Stimulated activated naive CD8-positive, alpha-beta T cell treated with anti-CD3 and anti-CD28 coated beads, Interleukin-15, amount 100 ng/mL, for 72 hours (primary cell): Measurements from ENCODE around the gene CARMIL1.
A peak's percentile ranks its signal among the peaks of the same experiment; 100 is the strongest.

Experiments
- ATAC-seq: fragments of 150-1000 bp; cut with Tn5 transposase; 2 replicates; pipeline ENCODE4 v1.10.0; 2021; ENCODE audit warnings: mild to moderate bottlenecking, moderate library complexity
- DNase-seq, 2 donors: peaks; one replicate each; pipeline ENCODE4 v3.0.0; 2021 to 2022
- H3K27ac Mint-ChIP-seq, 2 donors: one replicate each; pipeline ENCODE4 v1.8.0; 2022; ENCODE audit warnings: mild to moderate bottlenecking in 2 of 2, mixed read lengths in 2 of 2, moderate library complexity in 2 of 2
- H3K27me3 Mint-ChIP-seq: one replicate; pipeline ENCODE4 v1.8.0; 2022; ENCODE audit warnings: mixed read lengths
- H3K4me1 Mint-ChIP-seq: one replicate; pipeline ENCODE4 v1.8.0; 2022; ENCODE audit warnings: mild to moderate bottlenecking, mixed read lengths
- H3K4me3 Mint-ChIP-seq, 2 donors: one replicate each; pipeline ENCODE4 v1.8.0; 2022; ENCODE audit warnings: mild to moderate bottlenecking in 2 of 2, mixed read lengths in 2 of 2, moderate library complexity in 1 of 2
- H3K9me3 Mint-ChIP-seq, 2 donors: one replicate each; pipeline ENCODE4 v1.8.0; 2022; ENCODE audit warnings: mixed read lengths in 2 of 2

The CARMIL1 gene

DNA sequence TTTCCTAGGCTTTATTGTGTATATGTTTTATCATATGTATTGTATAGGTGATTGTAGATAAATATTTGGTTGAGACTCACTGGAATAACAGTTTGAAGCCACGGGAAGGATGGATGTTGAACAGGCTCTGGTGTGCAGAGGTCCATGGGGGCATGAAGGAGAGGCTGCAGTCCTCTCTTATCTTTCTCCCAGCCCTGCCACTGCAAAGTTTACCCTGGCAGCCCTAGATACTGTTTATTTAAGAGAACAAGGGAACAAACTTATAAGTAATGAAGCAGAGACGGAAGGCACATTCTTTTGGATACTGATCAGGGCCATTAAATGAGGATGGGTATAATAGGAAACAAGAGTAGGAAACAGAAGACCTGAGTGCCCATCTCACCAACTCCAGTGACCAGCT is 269.3 kb downstream of the CARMIL1 start:
- H3K27ac Mint-ChIP-seq = no peak overlapping the region
- no peaks in the 10 kb centered on the region for H3K27me3 Mint-ChIP-seq
- no peak for DNase-seq
- no peak overlapping the region for H3K4me3 Mint-ChIP-seq
- no peaks in the 10 kb centered on the region for H3K9me3 Mint-ChIP-seq
- no peak for ATAC-seq
- H3K4me1 Mint-ChIP-seq = no peaks in the 10 kb centered on the region

DNA sequence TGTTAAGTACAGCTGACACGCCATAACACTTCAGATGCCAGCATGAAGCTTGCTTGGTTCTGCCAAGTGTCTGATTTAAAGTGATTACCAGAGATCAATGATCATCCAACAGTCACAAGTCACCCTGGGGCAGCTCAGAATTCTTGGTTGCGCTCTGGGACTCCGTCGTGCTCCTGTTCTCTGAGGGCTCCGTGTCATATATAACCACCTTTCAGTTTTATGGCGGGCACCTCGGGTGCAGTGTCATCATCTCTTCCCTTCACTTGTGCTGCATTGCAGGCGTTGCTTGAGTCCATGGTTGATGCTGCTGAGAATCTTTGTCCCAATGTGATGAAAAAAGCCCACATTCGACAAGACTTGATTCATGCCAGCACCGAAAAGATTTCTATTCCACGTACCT is 271.5 kb downstream of the CARMIL1 start:
- H3K9me3 Mint-ChIP-seq = no peaks in the 10 kb centered on the region
- H3K4me3 Mint-ChIP-seq = no peak overlapping the region
- no peak overlapping the region for H3K27ac Mint-ChIP-seq
- no peaks in the 10 kb centered on the region for H3K4me1 Mint-ChIP-seq
- no peak for ATAC-seq
- no peak for DNase-seq
- no peaks in the 10 kb centered on the region for H3K27me3 Mint-ChIP-seq

DNA sequence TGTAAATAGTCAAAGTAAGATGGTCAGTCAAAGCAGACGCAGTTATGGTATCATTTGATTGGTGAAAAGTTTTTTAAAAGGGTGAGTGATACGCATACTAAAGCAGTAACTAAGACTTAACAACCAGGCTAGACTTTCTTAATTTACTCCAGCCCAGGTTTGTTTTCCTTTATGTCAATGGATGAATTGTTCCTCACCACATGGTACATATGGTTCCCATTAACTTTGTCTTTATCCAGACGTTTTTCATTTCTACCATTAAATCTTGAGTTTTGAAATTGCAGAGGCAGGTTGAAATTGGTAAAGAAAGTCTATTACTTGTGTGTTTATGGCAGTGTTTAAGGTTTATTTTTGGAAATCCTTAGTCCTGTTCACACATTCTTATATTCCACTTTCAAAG is 274.3 kb downstream of the CARMIL1 start:
- DNase-seq (no peak), ATAC-seq (no peak)
- Mint-ChIP-seq H3K27me3 (no peaks in the 10 kb centered on the region), H3K4me1 (peaks cover 5% of the 10 kb centered on the region), H3K4me3 (no peak overlapping the region), H3K9me3 (no peaks in the 10 kb centered on the region), H3K27ac (no peak overlapping the region)

DNA sequence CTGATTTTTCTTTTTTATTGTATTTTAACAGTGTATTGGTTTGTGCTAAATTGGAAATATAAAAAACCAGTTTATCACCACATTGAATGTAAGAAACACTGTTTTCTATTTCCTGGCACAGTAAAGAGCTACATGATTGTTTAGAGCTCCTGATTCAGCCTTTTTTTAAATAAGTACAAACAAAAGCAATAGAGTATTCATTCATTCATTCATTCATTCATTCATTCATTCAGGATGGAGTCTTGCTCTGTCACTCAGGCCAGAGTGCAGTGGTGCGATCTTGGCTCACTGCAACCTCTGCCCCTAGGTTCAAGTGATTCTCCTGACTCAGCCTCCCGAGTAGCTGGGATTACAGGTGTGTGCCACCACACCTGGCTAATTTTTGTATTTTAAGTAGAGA is 276.0 kb downstream of the CARMIL1 start:
- peaks cover 5% of the 10 kb centered on the region for H3K4me1 Mint-ChIP-seq
- DNase-seq = no peak
- no peaks in the 10 kb centered on the region for H3K9me3 Mint-ChIP-seq
- no peak overlapping the region for H3K4me3 Mint-ChIP-seq
- no peak overlapping the region for H3K27ac Mint-ChIP-seq
- no peak for ATAC-seq
- no peaks in the 10 kb centered on the region for H3K27me3 Mint-ChIP-seq

DNA sequence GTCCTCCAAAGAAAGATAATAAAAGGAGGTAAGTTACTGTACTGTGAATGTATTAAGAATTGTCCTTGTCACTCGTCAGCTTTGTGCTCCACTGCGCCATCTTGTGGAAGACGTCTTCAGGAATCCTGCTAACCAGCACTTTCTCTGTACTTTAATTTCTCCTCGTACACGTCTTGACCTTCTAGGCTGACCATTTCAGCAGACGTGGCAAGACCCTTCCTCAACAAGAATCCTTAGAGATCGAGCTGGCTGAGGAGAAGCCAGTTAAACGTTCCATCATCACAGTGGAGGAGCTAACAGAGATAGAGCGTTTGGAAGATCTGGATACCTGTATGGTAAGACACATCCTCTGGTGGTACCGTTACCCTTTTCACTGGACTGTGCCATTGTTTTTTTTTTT is 277.3 kb downstream of the CARMIL1 start:
- ATAC-seq (no peak), DNase-seq (peak; percentile 69 to 71)
- peaks cover 5% of the 10 kb centered on the region for H3K4me1 Mint-ChIP-seq
- no peak overlapping the region for H3K27ac Mint-ChIP-seq
- H3K27me3 Mint-ChIP-seq = no peaks in the 10 kb centered on the region
- no peak overlapping the region for H3K4me3 Mint-ChIP-seq
- no peaks in the 10 kb centered on the region for H3K9me3 Mint-ChIP-seq

DNA sequence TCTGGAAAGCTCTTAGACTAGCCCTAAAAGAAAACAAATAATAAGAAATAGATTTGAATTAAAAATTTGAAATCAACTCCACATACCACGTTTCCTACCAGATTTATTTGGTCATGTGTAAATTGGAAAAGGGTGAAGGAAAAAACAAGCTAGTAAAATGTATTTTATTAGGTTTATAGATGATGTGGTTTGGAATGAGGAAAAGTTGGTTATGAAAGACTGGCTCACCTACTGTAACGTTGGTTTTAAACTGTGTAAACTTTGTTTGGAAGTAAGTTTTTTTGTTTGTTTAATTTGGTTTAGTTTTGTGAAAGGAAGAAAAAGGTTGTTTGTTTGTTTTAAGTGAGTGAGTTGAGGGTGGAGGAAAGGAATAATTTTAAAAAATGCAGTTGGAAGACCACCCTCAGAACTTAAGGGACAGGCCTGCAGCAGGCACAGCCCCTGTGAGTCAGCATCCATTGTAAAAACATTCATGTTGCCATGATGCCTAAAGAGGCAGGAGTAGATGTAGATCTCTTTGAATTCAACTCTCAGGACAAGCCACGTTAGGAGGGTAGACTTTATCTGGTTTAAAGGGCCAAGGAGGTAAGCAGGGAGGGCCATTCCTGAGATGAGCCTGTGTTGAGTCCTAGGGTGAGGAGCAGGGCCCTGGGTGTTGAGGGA is 279.1 kb downstream of the CARMIL1 start:
- no peak overlapping the region for H3K27ac Mint-ChIP-seq
- DNase-seq = no peak
- H3K9me3 Mint-ChIP-seq = no peaks in the 10 kb centered on the region
- no peak overlapping the region for H3K4me3 Mint-ChIP-seq
- no peak for ATAC-seq
- peaks cover 5% of the 10 kb centered on the region for H3K4me1 Mint-ChIP-seq
- H3K27me3 Mint-ChIP-seq = no peaks in the 10 kb centered on the region

DNA sequence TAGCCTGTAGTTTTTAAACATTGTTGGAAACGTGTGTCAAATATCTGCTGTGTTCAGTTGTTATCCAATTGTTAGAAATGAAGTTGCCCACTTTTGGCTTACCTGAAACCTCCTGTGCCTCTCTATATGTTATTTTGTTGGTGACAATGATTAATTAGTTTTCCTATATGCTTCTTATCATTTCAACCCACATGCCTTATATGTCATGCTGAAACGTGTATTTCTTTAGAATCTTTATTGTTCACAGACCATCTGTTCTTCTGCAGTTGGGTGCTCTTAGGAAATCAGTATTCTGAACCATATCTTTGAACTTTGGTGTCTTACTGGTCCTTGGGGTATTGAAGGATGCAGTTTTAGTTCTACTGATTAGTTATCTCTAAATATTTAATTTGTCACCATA is 281.7 kb downstream of the CARMIL1 start:
- Mint-ChIP-seq H3K27me3 (no peaks in the 10 kb centered on the region), H3K9me3 (no peaks in the 10 kb centered on the region)
- no peak for ATAC-seq

DNA sequence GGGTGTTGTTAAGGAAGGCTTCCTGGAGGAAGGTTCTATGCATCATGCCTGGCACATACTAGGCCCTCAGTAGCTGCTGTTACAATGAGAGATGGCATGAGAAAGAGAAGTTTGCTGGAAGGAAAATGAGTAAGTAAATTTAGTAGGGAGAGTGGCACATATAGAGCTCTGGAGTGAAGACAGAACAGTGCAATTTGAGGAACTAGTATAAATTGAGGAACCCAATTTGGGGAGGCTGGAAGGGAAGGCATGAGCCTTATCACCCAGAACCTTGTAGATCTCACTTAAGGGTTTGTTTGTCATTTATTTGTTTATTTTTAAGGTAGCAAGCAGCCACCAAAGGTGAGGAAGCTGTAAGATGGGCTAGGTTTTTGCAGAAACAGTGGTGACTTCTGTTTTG is 285.8 kb downstream of the CARMIL1 start:
- DNase-seq (no peak), ATAC-seq (no peak)
- Mint-ChIP-seq H3K4me1 (no peaks in the 10 kb centered on the region), H3K9me3 (no peaks in the 10 kb centered on the region), H3K4me3 (no peak overlapping the region), H3K27me3 (no peaks in the 10 kb centered on the region), H3K27ac (no peak overlapping the region)

More for the DNA sequence above, 281.7 kb downstream of the CARMIL1 start:
- no peak overlapping the region for H3K4me3 Mint-ChIP-seq
- DNase-seq = no peak
- H3K4me1 Mint-ChIP-seq = peaks cover 5% of the 10 kb centered on the region
- H3K27ac Mint-ChIP-seq = no peak overlapping the region

DNA sequence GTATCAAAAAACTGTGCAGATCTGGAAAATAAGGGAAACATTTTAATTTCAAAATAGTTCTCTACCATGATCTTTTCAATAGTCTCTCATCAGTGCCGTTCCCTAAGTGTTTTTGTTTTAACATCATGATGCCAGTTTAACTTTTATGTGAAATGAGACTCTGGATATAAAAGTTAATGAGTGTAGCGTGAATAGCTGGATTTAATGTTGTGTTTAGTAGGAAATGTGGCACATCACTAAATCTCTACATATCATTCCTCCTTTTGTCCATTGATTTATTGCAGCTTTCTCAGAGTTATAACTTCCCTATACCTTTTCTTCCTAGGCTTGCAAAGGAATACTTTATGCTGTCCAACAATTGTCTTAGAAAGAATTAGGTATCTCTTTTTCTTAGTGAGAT is 291.4 kb downstream of the CARMIL1 start:
- Mint-ChIP-seq H3K27me3 (no peaks in the 10 kb centered on the region), H3K9me3 (no peaks in the 10 kb centered on the region)
- ATAC-seq = no peak

DNA sequence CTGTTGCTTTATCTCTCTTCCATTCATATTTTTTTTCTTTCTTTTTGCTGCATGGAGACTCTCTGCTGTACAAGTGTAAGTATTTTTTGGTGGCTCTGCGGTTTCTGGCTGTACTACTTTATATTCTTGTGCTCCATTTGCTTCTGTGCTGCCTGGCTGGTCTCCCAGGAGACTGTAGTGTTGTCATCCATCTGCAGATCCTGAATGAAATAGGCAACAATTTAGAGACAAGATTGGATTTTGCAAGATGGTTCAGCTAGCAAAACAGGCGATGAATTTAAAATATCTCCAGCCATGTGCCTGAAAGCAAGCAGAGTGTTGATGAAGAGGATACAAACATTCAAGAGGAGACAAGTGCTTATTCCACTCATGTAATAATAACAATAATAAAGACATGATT is 297.7 kb downstream of the CARMIL1 start:
- ATAC-seq = no peak
- peaks cover 6% of the 10 kb centered on the region for H3K4me1 Mint-ChIP-seq
- no peaks in the 10 kb centered on the region for H3K27me3 Mint-ChIP-seq
- no peaks in the 10 kb centered on the region for H3K9me3 Mint-ChIP-seq
- no peak for DNase-seq
- no peak overlapping the region for H3K4me3 Mint-ChIP-seq
- no peak overlapping the region for H3K27ac Mint-ChIP-seq

More for the DNA sequence above, 291.4 kb downstream of the CARMIL1 start:
- Mint-ChIP-seq H3K4me1 (no peaks in the 10 kb centered on the region), H3K27ac (no peak overlapping the region), H3K4me3 (no peak overlapping the region)
- no peak for DNase-seq

DNA sequence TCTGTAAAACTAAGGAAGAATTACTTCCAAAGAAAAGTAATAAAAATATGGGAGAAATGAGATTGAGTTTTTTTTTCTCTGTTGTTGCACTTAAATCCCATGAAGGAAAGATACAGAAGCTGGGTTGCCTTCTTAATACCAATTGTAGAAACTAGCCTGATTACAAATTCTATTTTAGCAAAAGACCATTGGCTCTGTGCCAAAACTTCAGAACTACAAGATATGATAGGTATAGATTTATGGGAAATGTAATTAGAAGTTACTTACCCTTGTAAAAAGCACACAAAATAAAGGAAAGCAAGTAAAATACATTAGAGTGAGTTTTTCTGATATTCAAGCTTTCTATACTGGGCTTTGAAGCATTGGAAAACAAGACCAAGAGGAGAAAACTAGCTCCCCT is 299.4 kb downstream of the CARMIL1 start:
- ATAC-seq (no peak), DNase-seq (no peak)
- Mint-ChIP-seq H3K9me3 (no peaks in the 10 kb centered on the region), H3K4me1 (peaks cover 12% of the 10 kb centered on the region), H3K4me3 (no peak overlapping the region), H3K27me3 (no peaks in the 10 kb centered on the region), H3K27ac (no peak overlapping the region)

DNA sequence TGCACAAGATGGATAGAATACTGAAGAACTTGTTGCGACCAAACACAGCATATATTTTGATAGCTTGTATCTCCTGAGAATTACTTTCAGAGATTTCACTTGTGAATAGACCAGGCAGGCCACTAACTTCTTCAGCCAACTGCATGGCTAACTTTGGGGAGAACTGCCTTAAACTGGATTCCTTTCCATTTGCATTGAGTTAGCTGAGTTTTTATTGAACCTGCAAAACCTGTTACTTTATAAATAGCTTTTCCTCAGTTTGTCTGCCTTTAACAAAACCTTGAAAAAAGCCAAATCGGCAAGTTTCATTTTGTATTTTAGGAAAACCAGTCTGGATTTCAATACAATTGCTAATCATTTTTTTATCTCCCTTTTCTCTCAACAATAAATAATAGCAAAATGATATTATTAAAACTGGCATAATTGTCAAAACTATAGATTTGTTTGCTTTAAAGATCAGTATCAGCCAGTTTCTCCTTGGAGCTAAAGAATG is 300.3 kb downstream of the CARMIL1 start:
- DNase-seq = no peak
- H3K4me1 Mint-ChIP-seq = peaks cover 12% of the 10 kb centered on the region
- no peak overlapping the region for H3K4me3 Mint-ChIP-seq
- H3K27ac Mint-ChIP-seq = no peak overlapping the region
- H3K27me3 Mint-ChIP-seq = no peaks in the 10 kb centered on the region
- H3K9me3 Mint-ChIP-seq = no peaks in the 10 kb centered on the region
- no peak for ATAC-seq

DNA sequence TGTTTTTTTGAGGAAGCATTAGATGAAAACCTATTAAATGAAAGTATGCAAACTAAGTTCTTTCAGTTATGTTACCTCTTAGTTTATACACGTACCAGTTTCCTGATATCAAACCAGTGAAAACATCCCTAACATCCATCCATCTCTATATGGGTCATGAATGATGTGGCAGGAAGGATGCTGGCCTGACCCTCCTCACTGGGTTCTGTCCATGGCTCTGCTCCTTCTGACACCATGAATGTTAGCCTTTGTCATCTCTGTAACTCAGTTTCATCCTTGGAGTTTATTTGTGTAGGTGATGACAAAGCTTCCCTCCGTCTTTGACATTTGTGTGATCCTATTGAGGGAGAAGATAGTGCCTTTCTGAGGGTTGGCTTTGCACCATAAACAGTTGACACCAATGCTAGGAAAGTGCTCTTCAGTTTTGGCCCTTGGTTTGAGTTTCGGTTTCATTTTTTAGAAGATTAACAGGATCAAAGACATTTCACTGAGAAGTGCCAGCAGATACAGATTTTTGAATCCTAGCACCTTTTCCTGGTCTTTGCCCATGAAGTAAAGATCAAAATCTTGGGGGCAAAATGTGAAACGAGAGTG is 300.8 kb downstream of the CARMIL1 start:
- H3K9me3 Mint-ChIP-seq = no peaks in the 10 kb centered on the region
- no peak for ATAC-seq
- peaks cover 12% of the 10 kb centered on the region for H3K4me1 Mint-ChIP-seq
- peak overlapping the region in 1 of 2 donors; percentile 77 for H3K27ac Mint-ChIP-seq
- DNase-seq = no peak
- peak overlapping the region; percentile 14 to 27 for H3K4me3 Mint-ChIP-seq
- H3K27me3 Mint-ChIP-seq = no peaks in the 10 kb centered on the region

DNA sequence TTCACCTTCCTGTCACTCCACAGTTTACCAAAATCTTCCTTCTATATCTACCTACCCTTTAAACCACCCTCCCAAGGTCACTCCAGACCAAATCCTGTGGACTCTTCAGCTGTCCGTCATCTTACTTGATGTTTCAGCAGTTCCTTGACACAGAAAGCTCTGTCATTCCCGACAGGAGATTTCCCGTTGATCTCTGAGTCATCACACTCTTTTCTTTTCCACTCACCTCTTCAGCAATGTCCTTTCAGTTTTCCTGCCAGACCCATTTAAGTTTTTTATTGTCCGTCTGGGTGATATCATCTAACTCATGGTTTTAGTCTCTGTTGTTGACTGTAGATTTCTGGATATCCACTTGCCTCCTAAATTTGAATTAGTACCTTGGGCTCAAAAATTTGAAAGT is 302.9 kb downstream of the CARMIL1 start:
- no peak overlapping the region for H3K27ac Mint-ChIP-seq
- peaks cover 12% of the 10 kb centered on the region for H3K4me1 Mint-ChIP-seq
- H3K4me3 Mint-ChIP-seq = no peak overlapping the region
- DNase-seq (no peak), ATAC-seq (no peak)
- H3K27me3 Mint-ChIP-seq = no peaks in the 10 kb centered on the region
- H3K9me3 Mint-ChIP-seq = no peaks in the 10 kb centered on the region

DNA sequence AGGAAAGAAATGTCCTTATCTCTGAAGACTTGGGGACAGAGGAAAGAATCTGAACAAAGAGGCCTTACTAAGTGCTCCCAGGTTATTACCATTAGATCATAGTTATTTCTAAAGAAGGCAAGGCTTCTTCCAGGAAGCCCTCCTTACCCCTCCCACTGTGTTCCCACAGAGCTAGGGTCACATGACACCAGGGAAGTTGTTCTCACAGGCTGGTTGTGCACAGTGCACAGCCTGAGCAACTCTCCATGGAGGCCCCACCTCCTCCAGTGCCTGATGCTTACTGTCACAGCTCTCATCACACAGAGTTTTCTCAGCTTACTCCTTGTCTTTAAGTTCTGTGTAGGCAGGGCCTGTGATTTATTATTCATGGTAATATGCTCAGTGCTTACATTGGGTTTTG is 303.9 kb downstream of the CARMIL1 start:
- Mint-ChIP-seq H3K27me3 (no peaks in the 10 kb centered on the region), H3K9me3 (no peaks in the 10 kb centered on the region), H3K4me3 (no peak overlapping the region), H3K4me1 (peaks cover 12% of the 10 kb centered on the region), H3K27ac (no peak overlapping the region)
- DNase-seq (no peak), ATAC-seq (peak; percentile 57)

DNA sequence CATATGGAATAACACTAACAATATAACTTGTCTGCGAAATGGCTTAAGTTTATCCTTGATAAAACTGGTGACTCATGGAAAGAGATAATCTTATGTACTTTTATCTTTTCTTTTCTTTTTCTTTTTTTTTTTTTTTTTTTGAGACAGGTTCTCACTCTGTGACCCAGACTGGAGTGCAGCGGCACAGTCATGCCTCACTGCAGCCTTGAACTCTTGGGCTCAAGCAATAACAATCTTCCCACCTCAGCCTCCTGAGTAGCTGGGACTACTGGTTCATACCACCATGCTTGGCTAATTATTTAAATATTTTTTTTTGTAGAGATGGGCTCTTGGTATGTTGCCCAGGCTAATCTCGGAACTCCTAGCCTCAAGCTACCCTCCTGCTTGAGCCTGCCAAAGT is 304.7 kb downstream of the CARMIL1 start:
- H3K27ac Mint-ChIP-seq = no peak overlapping the region
- H3K27me3 Mint-ChIP-seq = no peaks in the 10 kb centered on the region
- ATAC-seq = no peak
- H3K4me3 Mint-ChIP-seq = no peak overlapping the region
- DNase-seq = no peak
- peaks cover 12% of the 10 kb centered on the region for H3K4me1 Mint-ChIP-seq
- H3K9me3 Mint-ChIP-seq = no peaks in the 10 kb centered on the region

DNA sequence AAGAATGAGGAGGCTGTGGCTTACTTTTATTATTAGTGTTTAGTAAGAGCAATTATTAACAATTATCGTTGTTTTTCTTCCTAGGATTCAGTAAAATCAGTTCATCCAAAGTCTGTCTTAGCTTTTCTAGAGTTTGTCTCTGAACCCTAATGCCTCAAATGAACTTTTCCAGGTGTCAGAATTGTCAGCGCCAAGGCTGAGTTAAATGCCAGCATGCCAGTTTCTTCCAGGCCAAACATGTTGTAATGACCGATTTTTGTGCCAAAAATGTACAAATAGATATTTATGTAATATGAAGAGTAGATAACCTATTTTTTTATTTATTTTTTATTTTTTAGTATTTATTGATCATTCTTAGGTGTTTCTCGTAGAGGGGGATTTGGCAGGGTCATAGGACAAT is 306.1 kb downstream of the CARMIL1 start:
- Mint-ChIP-seq H3K4me1 (peaks cover 7% of the 10 kb centered on the region), H3K9me3 (no peaks in the 10 kb centered on the region), H3K4me3 (no peak overlapping the region)

More for the DNA sequence above, 306.1 kb downstream of the CARMIL1 start:
- Mint-ChIP-seq H3K27me3 (no peaks in the 10 kb centered on the region), H3K27ac (no peak overlapping the region)
- no peak for DNase-seq
- no peak for ATAC-seq
